Panc1 (cell line): Measurements from ENCODE around the gene EPHB2. TPM values are rescaled to one million over a fixed set of nuclear protein-coding genes. Genes with fewer than 3 reads are reported as not detected.

Experiments used
- ATAC-seq: fragments of 200-7000 bp; cut with Tn5 transposase; 2 replicates; pipeline ENCODE4 v1.9.1; 2020; ENCODE audit warnings: mild to moderate bottlenecking, moderate library complexity
- BruUV-seq: library from RNA; stranded (reverse); fragments of 400-500 nt; replicated peaks from 2 replicates; lab custom pipeline; 2021; lab: Mats Ljungman, UMichigan
- CTCF ChIA-PET: fragments of 300-600 bp; sonication (Branson Sonifier 250); formaldehyde crosslinking; loops from one replicate; lab custom pipeline; 2022; ENCODE audit warnings: antibody characterized with exemption; lab: Charles Lee
- POLR2A ChIA-PET: fragments of 300-600 bp; sonication (Branson Sonifier 250); formaldehyde crosslinking; loops from one replicate; lab custom pipeline; 2022; ENCODE audit warnings: antibody characterized with exemption; lab: Charles Lee
- DNase-seq: peaks from one replicate; pipeline ENCODE4 v3.0.0-alpha.2; 2010; ENCODE audit warnings: low read depth, low spot score
- H3K27ac ChIP-seq: 2 replicates; pipeline ENCODE4 v1.5.1; 2011; ENCODE audit warnings: mild to moderate bottlenecking, low read length, inconsistent platforms
- H3K27me3 ChIP-seq: fragments of 200-500 bp; sonication (Bioruptor generic); 2 replicates; pipeline ENCODE4 v1.6.0; 2014; ENCODE audit warnings: low read length, inconsistent platforms; ENCODE audit not compliant: control insufficient read depth, insufficient read depth
- H3K36me3 ChIP-seq: fragments of 200-500 bp; sonication (Bioruptor generic); 2 replicates; pipeline ENCODE4 v1.5.1; 2014; ENCODE audit warnings: inconsistent platforms, mild to moderate bottlenecking, low read length, moderate library complexity; ENCODE audit not compliant: control insufficient read depth, insufficient read depth
- H3K4me1 ChIP-seq: 2 replicates; pipeline ENCODE4 v1.5.1; 2011; ENCODE audit warnings: inconsistent platforms, mild to moderate bottlenecking, low read length, moderate library complexity; ENCODE audit not compliant: control insufficient read depth, insufficient read depth
- H3K4me3 ChIP-seq, 2 experiments: 2 replicates each; pipeline ENCODE4 v1.5.1; 2011 to 2012; ENCODE audit warnings: low read depth in 2 of 2, low read length in 2 of 2, mild to moderate bottlenecking in 2 of 2, inconsistent platforms in 1 of 2, moderate library complexity in 1 of 2
- H3K9me3 ChIP-seq: fragments of 200-500 bp; sonication (Bioruptor generic); 2 replicates; pipeline ENCODE4 v1.5.1; 2014; ENCODE audit warnings: low read depth, mild to moderate bottlenecking, inconsistent platforms, low read length, moderate library complexity; ENCODE audit not compliant: control insufficient read depth, insufficient read depth
- POLR2AphosphoS5 ChIP-seq: IDR thresholded peaks from 2 replicates; pipeline ENCODE4 v1.6.1; 2012; ENCODE audit warnings: mild to moderate bottlenecking, low read depth, low read length, moderate library complexity
- REST ChIP-seq, 2 experiments: IDR thresholded peaks; 2 replicates each; pipeline ENCODE4 v1.6.1; 2011 to 2012; ENCODE audit warnings: low read depth in 2 of 2, control low read depth in 1 of 2, low read length in 1 of 2, mild to moderate bottlenecking in 1 of 2, moderate library complexity in 1 of 2; ENCODE audit not compliant: insufficient read depth in 1 of 2
- SIN3A ChIP-seq: IDR thresholded peaks from 2 replicates; pipeline ENCODE4 v1.6.1; 2012; ENCODE audit warnings: low read depth, mild to moderate bottlenecking, low read length, moderate library complexity, borderline replicate concordance; ENCODE audit not compliant: insufficient read depth
- TCF7L2 ChIP-seq: IDR thresholded peaks from 2 replicates; pipeline ENCODE4 v1.6.1; 2011; ENCODE audit warnings: mild to moderate bottlenecking, low read depth, low read length, inconsistent platforms
- in situ Hi-C: cut with HindIII; loops from 2 replicates; pipeline ENCODE4 v1.10.0; 2016; ENCODE audit warnings: low sequenced_read_pairs, low pct_unique_long_range_greater_than_20kb
- intact Hi-C: fragments of 100-400 bp; cut with micrococcal nuclease; formaldehyde crosslinking; loops from one replicate; pipeline ENCODE4 v1.10.0; 2022; ENCODE audit not compliant: unreplicated experiment
- total RNA-seq: library from RNA; stranded (reverse); gene quantifications from one replicate; pipeline ENCODE4 v1.2.1, GENCODE V29; 2021; ENCODE audit not compliant: unreplicated experiment
- TF ChIP-seq, protein P1 (sequence below): fragments of 450-650 bp; IDR thresholded peaks from 2 replicates; pipeline ENCODE4 v1.5.1; 2017; ENCODE audit warnings: mild to moderate bottlenecking

EPHB2 gene
- total RNA-seq, 1 experiment from 2014 or later = 29.0 TPM

DNA sequence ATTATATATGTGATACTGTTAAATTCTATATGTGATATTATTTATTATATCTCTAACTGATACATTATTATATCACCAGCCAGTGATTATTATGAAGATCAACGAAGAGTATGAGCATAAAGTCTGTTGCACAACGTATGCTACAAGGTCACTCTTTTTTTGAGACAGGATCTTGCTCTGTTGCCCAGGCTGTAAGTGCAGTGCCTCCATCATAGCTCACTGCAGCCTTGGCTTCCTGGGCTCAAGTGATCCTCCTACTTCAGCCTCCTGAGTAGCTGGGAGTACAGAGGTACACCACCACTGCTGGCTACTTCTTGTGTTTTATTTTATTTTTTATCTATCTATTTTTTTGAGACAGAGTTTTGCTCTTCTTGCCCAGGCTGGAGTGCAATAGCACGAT is 14.0 kb upstream of the EPHB2 start:
- H3K9me3 ChIP-seq = no peaks in the 10 kb centered on the region
- no peaks in the 10 kb centered on the region for H3K27me3 ChIP-seq
- no peak for DNase-seq
- no TSS peak for BruUV-seq
- in situ Hi-C loops = no loop called here
- no peaks in the 10 kb centered on the region for H3K4me1 ChIP-seq
- POLR2A ChIA-PET = no interaction called here
- CTCF ChIA-PET = no interaction called here
- no peak overlapping the region for H3K27ac ChIP-seq
- TF ChIP-seq, protein P1, sequence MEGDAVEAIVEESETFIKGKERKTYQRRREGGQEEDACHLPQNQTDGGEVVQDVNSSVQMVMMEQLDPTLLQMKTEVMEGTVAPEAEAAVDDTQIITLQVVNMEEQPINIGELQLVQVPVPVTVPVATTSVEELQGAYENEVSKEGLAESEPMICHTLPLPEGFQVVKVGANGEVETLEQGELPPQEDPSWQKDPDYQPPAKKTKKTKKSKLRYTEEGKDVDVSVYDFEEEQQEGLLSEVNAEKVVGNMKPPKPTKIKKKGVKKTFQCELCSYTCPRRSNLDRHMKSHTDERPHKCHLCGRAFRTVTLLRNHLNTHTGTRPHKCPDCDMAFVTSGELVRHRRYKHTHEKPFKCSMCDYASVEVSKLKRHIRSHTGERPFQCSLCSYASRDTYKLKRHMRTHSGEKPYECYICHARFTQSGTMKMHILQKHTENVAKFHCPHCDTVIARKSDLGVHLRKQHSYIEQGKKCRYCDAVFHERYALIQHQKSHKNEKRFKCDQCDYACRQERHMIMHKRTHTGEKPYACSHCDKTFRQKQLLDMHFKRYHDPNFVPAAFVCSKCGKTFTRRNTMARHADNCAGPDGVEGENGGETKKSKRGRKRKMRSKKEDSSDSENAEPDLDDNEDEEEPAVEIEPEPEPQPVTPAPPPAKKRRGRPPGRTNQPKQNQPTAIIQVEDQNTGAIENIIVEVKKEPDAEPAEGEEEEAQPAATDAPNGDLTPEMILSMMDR = no peak
- TF ChIP-seq SIN3A = no peak
- TF ChIP-seq REST (IDR thresholded peaks at IDR 0.05; ENCODE audit: insufficient read depth in 1 of 2, low read depth in 2 of 2, low read length in 1 of 2) = no peak
- TF ChIP-seq POLR2AphosphoS5 = no peak
- no peak for TF ChIP-seq TCF7L2
- intact Hi-C loops = no loop called here
- no peaks in the 10 kb centered on the region for H3K36me3 ChIP-seq
- no peak for ATAC-seq
- H3K4me3 ChIP-seq = no peak overlapping the region

- TF ChIP-seq TCF7L2 (no peak), REST (IDR thresholded peaks at IDR 0.05; ENCODE audit: insufficient read depth in 1 of 2, low read depth in 2 of 2, low read length in 1 of 2) (no peak), POLR2AphosphoS5 (no peak), SIN3A (no peak)
- TF ChIP-seq, protein P1 = no peak
- H3K36me3 ChIP-seq = no peaks in the 10 kb centered on the region
- H3K4me3 ChIP-seq = no peak overlapping the region
- DNase-seq (no peak), ATAC-seq (0 out of 2 replicates have a peak, but pooled peaks have one; percentile 46)
- H3K27ac ChIP-seq = no peak overlapping the region
- intact Hi-C loops = no loop called here
- H3K9me3 ChIP-seq = no peaks in the 10 kb centered on the region
- in situ Hi-C loops = no loop called here
- H3K4me1 ChIP-seq = no peaks in the 10 kb centered on the region
- BruUV-seq = no TSS peak
- CTCF ChIA-PET = no interaction called here
- H3K27me3 ChIP-seq = no peaks in the 10 kb centered on the region
- POLR2A ChIA-PET = no interaction called here
These were observed 12.7 kb upstream of the EPHB2 start for GRCh38 chr1:22697980-22698379.
